ENCODE results near the gene VPS37D.
A peak's percentile ranks its signal among the peaks of the same experiment; 100 is the strongest.

The VPS37D gene

GRCh38 chr7:73702665-73703064 lies 35.0 kb downstream of the VPS37D start:
- Histone ChIP-seq H3K9me3 (ENCODE audit: insufficient read depth, low read length) (no peaks in the 10 kb centered on the region), H3K36me3 (ENCODE audit: insufficient read depth, insufficient read length, low read length) (peaks cover 69% of the 10 kb centered on the region), H3K9ac (ENCODE audit: insufficient read length, low read depth) (peak overlapping the region; percentile 21), H3K4me3 (ENCODE audit: insufficient read length, low read depth) (no peak overlapping the region), H3K4me1 (ENCODE audit: insufficient read depth, insufficient read length) (peaks cover 20% of the 10 kb centered on the region), H3K27me3 (ENCODE audit: insufficient read depth, insufficient read length) (no peaks in the 10 kb centered on the region)
- no peak for TF ChIP-seq ZNF274 (IDR thresholded peaks at IDR 0.05; ENCODE audit: low read depth, low read length)
- no peak for TF ChIP-seq SUZ12 (IDR thresholded peaks at IDR 0.05; ENCODE audit: extremely low read depth, insufficient read depth, insufficient read length)
- TF ChIP-seq YY1 (IDR thresholded peaks at IDR 0.05; ENCODE audit: insufficient read depth, insufficient read length): no peak
- DNase-seq (ENCODE audit: low read depth, low spot score): no peak

- TF ChIP-seq SUZ12 (IDR thresholded peaks at IDR 0.05; ENCODE audit: extremely low read depth, insufficient read depth, insufficient read length): no peak
- no peak for TF ChIP-seq YY1 (IDR thresholded peaks at IDR 0.05; ENCODE audit: insufficient read depth, insufficient read length)
- no peak for TF ChIP-seq ZNF274 (IDR thresholded peaks at IDR 0.05; ENCODE audit: low read depth, low read length)
- no peak for DNase-seq (ENCODE audit: low read depth, low spot score)
- no peaks in the 10 kb centered on the region for H3K9me3 ChIP-seq (ENCODE audit: insufficient read depth, low read length)
- H3K4me1 ChIP-seq (ENCODE audit: insufficient read depth, insufficient read length): peaks cover 20% of the 10 kb centered on the region
- peaks cover 64% of the 10 kb centered on the region for H3K36me3 ChIP-seq (ENCODE audit: insufficient read depth, insufficient read length, low read length)
- peak overlapping the region; percentile 59 for H3K9ac ChIP-seq (ENCODE audit: insufficient read length, low read depth)
- peak overlapping the region; percentile 5 for H3K4me3 ChIP-seq (ENCODE audit: insufficient read length, low read depth)
- no peaks in the 10 kb centered on the region for H3K27me3 ChIP-seq (ENCODE audit: insufficient read depth, insufficient read length)
Measured at GRCh38 chr7:73703225-73703624, 35.6 kb downstream of the VPS37D start.

- Histone ChIP-seq H3K4me1 (ENCODE audit: insufficient read depth, insufficient read length) (peaks cover 20% of the 10 kb centered on the region), H3K27me3 (ENCODE audit: insufficient read depth, insufficient read length) (no peaks in the 10 kb centered on the region), H3K9me3 (ENCODE audit: insufficient read depth, low read length) (no peaks in the 10 kb centered on the region), H3K9ac (ENCODE audit: insufficient read length, low read depth) (peak overlapping the region; percentile 74), H3K4me3 (ENCODE audit: insufficient read length, low read depth) (peak overlapping the region; percentile 5), H3K36me3 (ENCODE audit: insufficient read depth, insufficient read length, low read length) (peaks cover 63% of the 10 kb centered on the region)
- no peak for TF ChIP-seq ZNF274 (IDR thresholded peaks at IDR 0.05; ENCODE audit: low read depth, low read length)
- TF ChIP-seq YY1 (IDR thresholded peaks at IDR 0.05; ENCODE audit: insufficient read depth, insufficient read length): no peak
- no peak for TF ChIP-seq SUZ12 (IDR thresholded peaks at IDR 0.05; ENCODE audit: extremely low read depth, insufficient read depth, insufficient read length)
- no peak for DNase-seq (ENCODE audit: low read depth, low spot score)
Measured at GRCh38 chr7:73703757-73704639, 36.4 kb downstream of the VPS37D start.

GRCh38 chr7:73704640-73705550 lies 37.3 kb downstream of the VPS37D start:
- peak overlapping the region; percentile 74 for H3K9ac ChIP-seq (ENCODE audit: insufficient read length, low read depth)
- DNase-seq (ENCODE audit: low read depth, low spot score): no peak
- H3K4me3 ChIP-seq (ENCODE audit: insufficient read length, low read depth): no peak overlapping the region

GRCh38 chr7:73705551-73705920 lies 37.9 kb downstream of the VPS37D start:
- TF ChIP-seq YY1 (IDR thresholded peaks at IDR 0.05; ENCODE audit: insufficient read depth, insufficient read length) (no peak), SUZ12 (IDR thresholded peaks at IDR 0.05; ENCODE audit: extremely low read depth, insufficient read depth, insufficient read length) (no peak), ZNF274 (IDR thresholded peaks at IDR 0.05; ENCODE audit: low read depth, low read length) (no peak)
- H3K9me3 ChIP-seq (ENCODE audit: insufficient read depth, low read length): no peaks in the 10 kb centered on the region
- no peak overlapping the region for H3K4me3 ChIP-seq (ENCODE audit: insufficient read length, low read depth)
- peaks cover 20% of the 10 kb centered on the region for H3K4me1 ChIP-seq (ENCODE audit: insufficient read depth, insufficient read length)
- peaks cover 49% of the 10 kb centered on the region for H3K36me3 ChIP-seq (ENCODE audit: insufficient read depth, insufficient read length, low read length)
- no peak for DNase-seq (ENCODE audit: low read depth, low spot score)
- no peaks in the 10 kb centered on the region for H3K27me3 ChIP-seq (ENCODE audit: insufficient read depth, insufficient read length)
- H3K9ac ChIP-seq (ENCODE audit: insufficient read length, low read depth): no peak overlapping the region

More at GRCh38 chr7:73704640-73705550, 37.3 kb downstream of the VPS37D start:
- H3K27me3 ChIP-seq (ENCODE audit: insufficient read depth, insufficient read length): no peaks in the 10 kb centered on the region
- no peaks in the 10 kb centered on the region for H3K9me3 ChIP-seq (ENCODE audit: insufficient read depth, low read length)
- TF ChIP-seq YY1 (IDR thresholded peaks at IDR 0.05; ENCODE audit: insufficient read depth, insufficient read length) (no peak), SUZ12 (IDR thresholded peaks at IDR 0.05; ENCODE audit: extremely low read depth, insufficient read depth, insufficient read length) (no peak), ZNF274 (IDR thresholded peaks at IDR 0.05; ENCODE audit: low read depth, low read length) (no peak)
- H3K36me3 ChIP-seq (ENCODE audit: insufficient read depth, insufficient read length, low read length): peaks cover 55% of the 10 kb centered on the region
- peaks cover 20% of the 10 kb centered on the region for H3K4me1 ChIP-seq (ENCODE audit: insufficient read depth, insufficient read length)

- Histone ChIP-seq H3K27me3 (ENCODE audit: insufficient read depth, insufficient read length) (no peaks in the 10 kb centered on the region), H3K36me3 (ENCODE audit: insufficient read depth, insufficient read length, low read length) (peaks cover 42% of the 10 kb centered on the region), H3K4me1 (ENCODE audit: insufficient read depth, insufficient read length) (peaks cover 20% of the 10 kb centered on the region), H3K4me3 (ENCODE audit: insufficient read length, low read depth) (no peak overlapping the region), H3K9me3 (ENCODE audit: insufficient read depth, low read length) (no peaks in the 10 kb centered on the region), H3K9ac (ENCODE audit: insufficient read length, low read depth) (no peak overlapping the region)
- DNase-seq (ENCODE audit: low read depth, low spot score): no peak
- TF ChIP-seq ZNF274 (IDR thresholded peaks at IDR 0.05; ENCODE audit: low read depth, low read length) (no peak), SUZ12 (IDR thresholded peaks at IDR 0.05; ENCODE audit: extremely low read depth, insufficient read depth, insufficient read length) (no peak), YY1 (IDR thresholded peaks at IDR 0.05; ENCODE audit: insufficient read depth, insufficient read length) (no peak)
Measured at GRCh38 chr7:73706126-73707044, 38.8 kb downstream of the VPS37D start.

Measured in NT2/D1 (cell line).